Glutamatergic neuron (in vitro differentiated cells): ENCODE data around the gene FCGR1A. TPM values are rescaled to one million over a fixed set of nuclear protein-coding genes. Genes with fewer than 3 reads are reported as not detected.
"Not testable (repeated sequence)": the region's sequence is repeated elsewhere in the genome, so short reads cannot be mapped to it uniquely, and the experiment has no call there.

Source experiments
- DNase-seq: peaks from one replicate; pipeline ENCODE4 v3.0.0; 2022
- H3K27ac Mint-ChIP-seq: one replicate; pipeline ENCODE4 v1.8.0; 2020; ENCODE audit warnings: mild to moderate bottlenecking, mixed read lengths, inconsistent platforms; ENCODE audit not compliant: unreplicated experiment
- H3K27me3 Mint-ChIP-seq: one replicate; pipeline ENCODE4 v1.8.0; 2020; ENCODE audit warnings: mild to moderate bottlenecking, moderate library complexity, mixed read lengths, inconsistent platforms; ENCODE audit not compliant: unreplicated experiment
- H3K36me3 Mint-ChIP-seq: one replicate; pipeline ENCODE4 v1.8.0; 2020; ENCODE audit warnings: mild to moderate bottlenecking, mixed read lengths, inconsistent platforms; ENCODE audit not compliant: unreplicated experiment
- H3K4me1 Mint-ChIP-seq: one replicate; pipeline ENCODE4 v1.8.0; 2020; ENCODE audit warnings: mild to moderate bottlenecking, low read depth, mixed read lengths, inconsistent platforms; ENCODE audit not compliant: unreplicated experiment
- H3K4me3 Mint-ChIP-seq: one replicate; pipeline ENCODE4 v1.8.0; 2020; ENCODE audit warnings: mild to moderate bottlenecking, mixed read lengths, inconsistent platforms; ENCODE audit not compliant: unreplicated experiment
- H3K9me3 Mint-ChIP-seq: one replicate; pipeline ENCODE4 v1.8.0; 2020; ENCODE audit warnings: mild to moderate bottlenecking, moderate library complexity, mixed read lengths, inconsistent platforms; ENCODE audit not compliant: unreplicated experiment
- long read RNA-seq: library from polyadenylated mRNA; unstranded; transcript quantifications from one replicate; pipeline ENCODE4 v2.0.0, GENCODE V29; 2020; ENCODE audit not compliant: unreplicated experiment
- total RNA-seq: library from RNA; stranded (reverse); fragmentation: NEBNext Ultra II Directional; extraction: Animal tissue kit (Norgen Biotek cat#: 25700); gene quantifications from one replicate; pipeline ENCODE4 v1.2.1, GENCODE V29; 2021; ENCODE audit not compliant: unreplicated experiment

Gene FCGR1A
- total RNA-seq, result not detected
- long read RNA-seq, result 0 reads

GRCh38 chr1:149782600-149782999 is at the start of gene FCGR1A:
Gene FCGR1A (plus strand): TSS chr1:149782694. CDS start chr1:149782744, 50 bp downstream.
- not testable (repeated sequence) for H3K4me1 Mint-ChIP-seq, H3K36me3 Mint-ChIP-seq, H3K27ac Mint-ChIP-seq, H3K27me3 Mint-ChIP-seq, H3K4me3 Mint-ChIP-seq, DNase-seq, H3K9me3 Mint-ChIP-seq

DNA sequence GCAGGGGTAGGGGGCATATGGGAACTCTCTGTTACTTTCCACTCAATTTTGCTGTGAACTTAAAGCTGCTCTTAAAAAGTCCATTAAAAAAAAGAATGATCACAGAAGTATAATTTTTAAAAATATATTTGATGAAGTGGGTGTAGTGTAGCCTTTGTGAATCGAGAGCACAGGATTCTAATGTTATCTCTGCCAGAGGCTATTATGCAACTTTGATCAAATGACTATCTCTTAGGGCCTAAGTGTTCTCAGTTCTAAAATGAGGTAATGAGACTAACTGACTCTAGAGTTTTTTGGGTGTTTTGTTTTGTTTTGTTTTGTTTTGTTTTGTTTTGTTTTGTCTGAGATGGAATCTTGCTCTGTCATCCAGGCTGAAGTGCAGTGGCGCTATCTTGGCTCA is 49.7 kb upstream of the FCGR1A start:
- not testable (repeated sequence) for DNase-seq, H3K9me3 Mint-ChIP-seq, H3K4me3 Mint-ChIP-seq, H3K4me1 Mint-ChIP-seq, H3K27me3 Mint-ChIP-seq, H3K36me3 Mint-ChIP-seq, H3K27ac Mint-ChIP-seq

DNA sequence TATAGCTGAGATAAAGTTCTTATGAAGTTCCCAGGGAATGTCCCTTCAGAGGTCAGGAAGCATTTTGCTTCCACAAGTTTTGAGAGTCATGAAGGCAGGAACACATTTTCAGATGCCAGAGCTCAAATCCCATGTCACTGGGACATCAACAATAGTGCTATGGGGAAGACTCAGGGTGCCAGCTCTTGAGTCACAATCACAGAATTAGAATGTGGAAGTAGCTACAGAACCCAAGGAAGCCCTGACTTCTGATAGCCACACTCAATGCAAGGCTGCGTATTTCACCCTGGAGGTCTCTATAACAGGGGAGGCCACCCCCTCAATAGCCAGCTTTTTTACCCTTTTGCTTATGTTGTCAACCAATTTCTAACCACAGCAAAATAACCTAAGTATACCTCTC is 47.8 kb upstream of the FCGR1A start:
- not testable (repeated sequence) for H3K4me1 Mint-ChIP-seq, H3K4me3 Mint-ChIP-seq, H3K27ac Mint-ChIP-seq, H3K9me3 Mint-ChIP-seq, H3K36me3 Mint-ChIP-seq, DNase-seq, H3K27me3 Mint-ChIP-seq

DNA sequence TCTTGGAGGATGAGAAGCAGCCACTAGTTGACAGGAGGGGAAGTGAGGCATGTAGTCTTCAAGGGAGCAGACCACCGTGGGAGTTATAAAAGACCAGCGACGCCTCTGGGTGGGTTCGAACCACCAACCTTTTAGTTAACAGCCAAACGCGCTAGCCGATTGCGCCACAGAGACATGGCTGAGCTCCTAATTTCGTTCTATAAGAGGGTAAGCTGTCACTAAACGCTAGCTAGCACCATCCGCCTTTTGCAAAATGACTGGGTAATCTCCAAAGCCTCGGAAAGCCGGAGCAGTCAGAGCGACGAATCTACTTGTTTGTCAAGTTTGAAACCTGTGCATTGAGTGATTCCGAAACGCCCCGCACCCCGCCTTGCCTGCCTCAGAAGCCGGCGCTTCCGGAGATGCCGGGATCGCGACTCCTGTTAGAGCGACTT is 42.3 kb upstream of the FCGR1A start:
- Mint-ChIP-seq H3K27ac (peak overlapping the region; percentile 88), H3K4me3 (peak overlapping the region; percentile 59)
- H3K36me3 Mint-ChIP-seq, H3K4me1 Mint-ChIP-seq, H3K27me3 Mint-ChIP-seq, H3K9me3 Mint-ChIP-seq: not testable (repeated sequence)
- peak; percentile 31 for DNase-seq

DNA sequence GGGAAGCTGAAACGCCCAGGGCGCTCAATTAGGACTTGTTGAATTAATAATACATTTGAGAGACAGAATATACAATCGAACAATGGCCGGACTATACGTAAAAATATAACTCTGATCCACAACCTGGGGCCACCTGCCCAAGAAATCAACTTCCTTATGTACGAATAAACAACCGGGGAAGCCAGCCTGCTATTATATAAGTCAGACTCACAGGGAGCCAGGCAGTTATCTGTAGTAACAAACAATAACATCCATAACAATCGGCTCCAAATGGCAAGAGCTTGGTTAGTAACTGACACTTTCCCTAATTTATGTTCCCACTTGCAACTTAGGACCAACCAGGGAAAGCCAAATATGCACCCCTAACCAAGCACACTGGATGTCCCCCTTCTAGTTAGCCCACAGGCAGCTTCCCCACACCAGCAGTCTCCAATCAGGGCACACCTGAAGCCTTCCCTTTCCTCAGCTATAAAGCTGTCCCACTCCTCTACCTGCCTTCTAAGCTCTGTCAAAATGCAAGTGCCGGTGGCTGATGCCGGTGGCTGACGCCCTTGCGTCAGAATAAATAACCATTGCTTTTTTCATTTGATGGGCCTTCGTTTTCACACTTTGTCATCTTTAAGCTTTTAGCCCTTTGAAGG is 41.8 kb upstream of the FCGR1A start:
- H3K36me3 Mint-ChIP-seq, result not testable (repeated sequence)
- H3K4me3 Mint-ChIP-seq, result peak overlapping the region; percentile 59

GRCh38 chr1:149741914-149742313 is 40.6 kb upstream of the FCGR1A start:
- H3K4me3 Mint-ChIP-seq, H3K9me3 Mint-ChIP-seq, H3K36me3 Mint-ChIP-seq, H3K27me3 Mint-ChIP-seq, H3K27ac Mint-ChIP-seq, H3K4me1 Mint-ChIP-seq, DNase-seq: not testable (repeated sequence)

More for the DNA sequence above, 41.8 kb upstream of the FCGR1A start:
- not testable (repeated sequence) for DNase-seq, H3K4me1 Mint-ChIP-seq, H3K27me3 Mint-ChIP-seq, H3K9me3 Mint-ChIP-seq
- peak overlapping the region; percentile 88 for H3K27ac Mint-ChIP-seq

GRCh38 chr1:149746463-149747356 is 35.8 kb upstream of the FCGR1A start:
- H3K27me3 Mint-ChIP-seq, H3K36me3 Mint-ChIP-seq, H3K27ac Mint-ChIP-seq, H3K4me1 Mint-ChIP-seq, H3K9me3 Mint-ChIP-seq, H3K4me3 Mint-ChIP-seq: not testable (repeated sequence)
- DNase-seq, result peak; percentile 15

DNA sequence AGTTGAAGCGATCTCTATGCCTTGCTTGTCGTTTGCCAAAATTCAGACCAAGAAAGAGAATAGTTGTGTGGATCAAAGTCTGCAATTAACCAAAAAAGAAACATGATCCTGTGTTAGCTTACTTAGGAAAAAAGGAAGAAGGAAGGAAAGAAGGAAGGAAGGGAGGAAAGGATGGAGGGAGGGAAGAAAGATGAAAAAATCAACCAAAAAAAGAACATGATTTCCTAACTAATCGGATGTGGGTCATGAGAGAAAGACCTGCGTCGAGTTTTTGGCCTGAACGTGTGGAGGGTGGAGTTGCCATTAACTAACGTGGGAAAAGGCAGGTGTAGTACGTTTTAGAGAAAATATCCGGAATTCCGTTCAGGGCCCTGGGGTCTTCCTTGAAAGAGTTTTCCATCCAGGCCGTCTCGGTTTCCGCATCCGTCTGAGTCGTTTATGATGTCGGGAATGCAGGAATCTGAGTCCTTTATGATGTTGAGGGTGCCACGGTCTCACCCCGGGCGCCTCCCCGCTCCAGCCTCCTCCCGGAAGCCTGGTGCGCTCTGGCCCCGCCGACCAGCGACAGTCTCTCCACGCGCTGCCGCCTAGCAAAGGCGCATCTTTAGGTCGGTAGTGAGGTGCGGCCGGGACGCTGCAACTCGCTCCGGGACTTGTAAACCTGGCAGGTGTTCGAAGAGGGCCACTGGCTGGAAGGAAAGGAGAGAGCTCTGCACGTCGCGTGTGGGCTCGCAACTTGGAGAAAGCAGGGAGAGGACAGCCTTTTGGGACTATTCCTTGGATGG is 34.9 kb upstream of the FCGR1A start:
- not testable (repeated sequence) for H3K27ac Mint-ChIP-seq, H3K9me3 Mint-ChIP-seq, H3K36me3 Mint-ChIP-seq, DNase-seq, H3K4me1 Mint-ChIP-seq, H3K27me3 Mint-ChIP-seq
- H3K4me3 Mint-ChIP-seq, result peak overlapping the region; percentile 85

DNA sequence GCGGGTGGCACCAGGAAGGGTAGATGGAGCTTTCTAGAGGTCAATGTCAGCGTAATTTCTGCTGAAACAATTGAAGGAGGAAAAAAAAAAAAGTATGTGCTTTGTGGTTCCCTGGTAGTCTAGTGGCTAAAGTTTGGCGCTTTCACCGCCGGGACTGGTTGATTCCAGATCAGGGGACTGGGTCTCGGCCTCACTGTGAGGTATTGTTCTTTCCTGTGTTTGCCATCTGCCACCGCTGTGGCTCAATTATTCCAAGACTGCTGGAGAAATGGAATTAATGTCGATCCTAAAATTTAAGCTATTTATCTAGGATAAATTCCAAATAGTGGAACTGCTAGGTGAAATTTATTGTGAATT is 34.4 kb upstream of the FCGR1A start:
- not testable (repeated sequence) for H3K36me3 Mint-ChIP-seq, H3K27me3 Mint-ChIP-seq, H3K27ac Mint-ChIP-seq, H3K9me3 Mint-ChIP-seq, H3K4me1 Mint-ChIP-seq
- peak overlapping the region; percentile 85 for H3K4me3 Mint-ChIP-seq
- DNase-seq, result peak; percentile 10

- DNase-seq, H3K27ac Mint-ChIP-seq, H3K4me3 Mint-ChIP-seq, H3K36me3 Mint-ChIP-seq, H3K27me3 Mint-ChIP-seq, H3K9me3 Mint-ChIP-seq, H3K4me1 Mint-ChIP-seq: not testable (repeated sequence)
Measured at GRCh38 chr1:149750562-149750961, 31.9 kb upstream of the FCGR1A start.

DNA sequence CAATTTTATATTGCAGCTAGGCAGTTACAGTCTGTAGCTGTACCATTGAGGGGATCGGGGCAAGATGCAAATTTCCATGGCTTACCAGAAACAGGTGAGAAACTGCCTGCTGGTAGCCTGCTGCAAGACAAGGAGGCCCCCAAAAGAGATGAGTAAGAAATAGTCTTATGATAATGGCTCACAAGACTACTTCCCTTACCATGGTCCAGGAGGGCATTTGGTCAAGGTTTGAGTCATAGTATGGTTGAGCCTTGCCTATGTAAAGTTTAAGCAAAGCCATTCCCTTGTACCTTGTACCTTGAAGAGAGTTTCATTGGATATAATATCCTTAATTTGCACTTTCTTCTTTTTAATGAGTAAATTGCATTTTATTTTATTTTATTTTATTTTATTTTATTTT is 30.3 kb upstream of the FCGR1A start:
- not testable (repeated sequence) for DNase-seq, H3K36me3 Mint-ChIP-seq, H3K9me3 Mint-ChIP-seq, H3K4me3 Mint-ChIP-seq, H3K27ac Mint-ChIP-seq, H3K4me1 Mint-ChIP-seq, H3K27me3 Mint-ChIP-seq

GRCh38 chr1:149753466-149753865 is 29.0 kb upstream of the FCGR1A start:
- not testable (repeated sequence) for H3K27me3 Mint-ChIP-seq, H3K9me3 Mint-ChIP-seq, H3K4me1 Mint-ChIP-seq, H3K36me3 Mint-ChIP-seq, H3K4me3 Mint-ChIP-seq, H3K27ac Mint-ChIP-seq, DNase-seq
